22Rv1 (cell line): ENCODE measurements around the gene EID1.

ENCODE experiments used
- CTCF ChIP-seq: fragments of 450-650 bp; IDR thresholded peaks from 2 replicates; pipeline ENCODE4 v1.5.1; 2017; ENCODE audit warnings: mild to moderate bottlenecking
- ZFX ChIP-seq: fragments of 450-650 bp; IDR thresholded peaks from 2 replicates; pipeline ENCODE4 v1.6.1; 2017; ENCODE audit warnings: antibody characterized with exemption, borderline replicate concordance

- TF ChIP-seq CTCF (no peak), ZFX (no peak)
Measured at GRCh38 chr15:48899793-48900192, 21.9 kb downstream of the EID1 start.
